Osteocyte (in vitro differentiated cells): ENCODE results near the gene OPA3. TPM values are rescaled to one million over a fixed set of nuclear protein-coding genes. Genes with fewer than 3 reads are reported as not detected.

ENCODE experiments used
- DNase-seq: peaks from one replicate; pipeline ENCODE4 v3.0.0; 2021; ENCODE audit warnings: mixed read lengths; ENCODE audit not compliant: unreplicated experiment; ENCODE audit errors: extremely low spot score
- H3K27ac Mint-ChIP-seq: one replicate; pipeline ENCODE4 v1.8.0; 2021; ENCODE audit warnings: mild to moderate bottlenecking, mixed read lengths; ENCODE audit not compliant: unreplicated experiment
- H3K27me3 Mint-ChIP-seq: one replicate; pipeline ENCODE4 v1.8.0; 2021; ENCODE audit warnings: mixed read lengths; ENCODE audit not compliant: unreplicated experiment
- H3K36me3 Mint-ChIP-seq: one replicate; pipeline ENCODE4 v1.8.0; 2021; ENCODE audit warnings: mixed read lengths; ENCODE audit not compliant: unreplicated experiment
- H3K4me1 Mint-ChIP-seq: one replicate; pipeline ENCODE4 v1.8.0; 2021; ENCODE audit warnings: mixed read lengths; ENCODE audit not compliant: unreplicated experiment
- H3K4me3 Mint-ChIP-seq: one replicate; pipeline ENCODE4 v1.8.0; 2021; ENCODE audit warnings: mild to moderate bottlenecking, moderate library complexity, mixed read lengths; ENCODE audit not compliant: unreplicated experiment
- H3K9me3 Mint-ChIP-seq: one replicate; pipeline ENCODE4 v1.8.0; 2021; ENCODE audit warnings: mixed read lengths; ENCODE audit not compliant: unreplicated experiment
- CTCF ChIP-seq: fragments of 200-600 bp; sonication (generic); IDR thresholded peaks from 2 replicates; pipeline ENCODE4 v1.5.0; 2021; ENCODE audit warnings: antibody characterized with exemption, mild to moderate bottlenecking, moderate library complexity
- total RNA-seq: library from RNA; stranded (reverse); gene quantifications from 2 replicates; pipeline ENCODE4 v1.2.1, GENCODE V29; 2021

OPA3 gene
- total RNA-seq, 1 donor from 2014 or later = 16.8 TPM

DNA sequence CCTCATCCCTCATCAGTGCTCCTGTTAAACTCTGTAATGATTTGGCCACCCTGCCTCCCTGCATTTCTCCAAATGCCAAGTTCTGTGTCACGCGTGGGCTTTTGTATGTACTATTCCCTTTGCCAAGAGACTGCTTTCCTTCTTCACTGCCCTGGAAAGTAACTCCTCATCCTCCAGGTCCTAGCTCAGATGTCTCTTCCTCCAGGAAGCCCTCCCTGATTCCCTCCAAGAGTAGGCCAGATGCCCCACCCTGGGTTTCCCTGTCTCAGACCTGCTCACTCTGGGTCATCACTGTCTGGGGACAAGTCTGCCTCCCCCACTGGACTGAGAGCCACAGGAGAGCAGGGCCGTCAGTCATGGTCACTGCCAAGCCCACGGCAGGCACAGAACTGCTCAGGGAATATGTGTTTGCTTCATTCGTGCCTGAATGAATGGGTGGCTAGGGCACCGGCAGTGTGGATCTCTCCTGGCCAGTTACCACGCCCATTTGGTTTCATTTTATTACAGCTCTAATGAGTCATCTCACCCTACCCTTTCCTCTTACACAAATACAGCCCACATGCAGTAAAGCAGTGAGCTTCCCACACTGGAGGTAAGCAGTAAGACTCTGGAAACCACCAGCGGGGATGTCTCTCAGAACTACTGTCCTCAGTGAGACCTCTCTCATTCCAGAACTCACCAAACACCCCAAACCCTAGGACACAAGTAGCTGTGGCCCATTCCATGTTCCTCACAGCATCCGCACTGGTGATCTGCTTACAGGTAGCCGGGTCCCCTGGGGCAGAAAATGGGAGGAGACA is 29.5 kb upstream of the OPA3 start:
- H3K36me3 Mint-ChIP-seq = peaks cover 20% of the 10 kb centered on the region
- no peaks in the 10 kb centered on the region for H3K27me3 Mint-ChIP-seq
- no peak for TF ChIP-seq CTCF
- no peaks in the 10 kb centered on the region for H3K9me3 Mint-ChIP-seq
- DNase-seq = no peak
- peak overlapping the region; percentile 87 for H3K27ac Mint-ChIP-seq
- H3K4me3 Mint-ChIP-seq = no peak overlapping the region
- peaks cover 13% of the 10 kb centered on the region for H3K4me1 Mint-ChIP-seq

- Mint-ChIP-seq H3K4me3 (no peak overlapping the region), H3K4me1 (peaks cover 14% of the 10 kb centered on the region), H3K9me3 (no peaks in the 10 kb centered on the region), H3K27me3 (no peaks in the 10 kb centered on the region), H3K36me3 (peaks cover 19% of the 10 kb centered on the region), H3K27ac (no peak overlapping the region)
- TF ChIP-seq CTCF = no peak
- DNase-seq = no peak
Observed at GRCh38 chr19:45608948-45609347, 24.3 kb upstream of the OPA3 start.

GRCh38 chr19:45607071-45608029 is 22.7 kb upstream of the OPA3 start:
- peak; percentile 82 for TF ChIP-seq CTCF
- peak overlapping the region; percentile 56 for H3K4me3 Mint-ChIP-seq
- peak; percentile 92 for DNase-seq
- H3K27ac Mint-ChIP-seq = peak overlapping the region; percentile 81
- H3K4me1 Mint-ChIP-seq = peaks cover 13% of the 10 kb centered on the region
- H3K36me3 Mint-ChIP-seq = peaks cover 15% of the 10 kb centered on the region
- H3K9me3 Mint-ChIP-seq = no peaks in the 10 kb centered on the region
- peaks cover 7% of the 10 kb centered on the region for H3K27me3 Mint-ChIP-seq

DNA sequence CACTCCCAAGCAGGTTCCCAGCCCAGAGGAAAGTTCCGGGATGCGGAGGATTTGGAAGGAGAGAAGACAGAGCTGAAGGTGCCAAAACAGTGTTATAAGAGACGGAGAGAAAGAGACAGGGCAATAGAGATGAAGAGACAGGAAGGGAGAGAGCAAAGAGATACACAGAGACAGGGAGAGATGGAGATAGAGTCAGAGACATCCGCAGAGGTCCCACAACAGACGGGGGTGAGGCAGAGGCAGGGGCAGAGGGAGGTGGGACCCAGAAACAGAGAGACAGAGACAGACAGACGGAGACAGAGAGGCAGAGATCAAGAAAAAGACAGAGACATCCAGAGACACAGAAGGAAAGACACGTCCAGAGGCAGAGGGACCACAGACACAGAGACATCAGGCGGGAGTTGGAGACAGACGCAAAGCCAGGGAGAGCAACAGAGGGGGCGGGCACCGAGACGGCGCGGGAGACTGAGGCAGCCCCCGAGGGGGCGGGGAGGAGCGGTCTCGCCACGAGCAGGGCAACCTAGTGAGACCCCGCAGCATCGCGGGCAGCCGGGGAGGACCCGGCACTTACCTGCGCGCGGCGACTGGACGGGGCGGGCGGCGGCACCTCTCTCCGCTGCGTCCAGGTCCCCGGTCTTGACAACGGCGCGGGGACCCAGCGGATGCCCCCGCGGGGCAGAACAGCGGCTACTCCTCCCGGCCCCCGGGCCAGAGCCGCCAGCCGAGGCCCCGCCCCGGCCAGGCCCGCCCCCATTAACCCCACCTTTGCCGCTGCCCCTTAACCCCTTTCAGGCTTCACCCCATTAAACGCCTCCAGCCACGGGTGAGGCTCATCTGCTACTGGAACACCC is 17.1 kb upstream of the OPA3 start, which contains the start of gene GPR4:
TSS of gene GPR4 (minus strand) at position 689 of the 851 bp plus-strand sequence. CDS start 10,346 bp downstream, outside the sequence.
- no peak for TF ChIP-seq CTCF
- no peak within 1 kb of the TSS for H3K4me3 Mint-ChIP-seq
- peaks cover 30% of the 10 kb centered on the region for H3K4me1 Mint-ChIP-seq
- H3K27ac Mint-ChIP-seq = no peak within 1 kb of the TSS
- DNase-seq = no peak
- H3K9me3 Mint-ChIP-seq = no peaks in the 10 kb centered on the region
- peaks cover 42% of the 10 kb centered on the region for H3K27me3 Mint-ChIP-seq
- peaks cover 4% of the 10 kb centered on the region for H3K36me3 Mint-ChIP-seq
